ENCODE data around the gene KLRC3.

DNA sequence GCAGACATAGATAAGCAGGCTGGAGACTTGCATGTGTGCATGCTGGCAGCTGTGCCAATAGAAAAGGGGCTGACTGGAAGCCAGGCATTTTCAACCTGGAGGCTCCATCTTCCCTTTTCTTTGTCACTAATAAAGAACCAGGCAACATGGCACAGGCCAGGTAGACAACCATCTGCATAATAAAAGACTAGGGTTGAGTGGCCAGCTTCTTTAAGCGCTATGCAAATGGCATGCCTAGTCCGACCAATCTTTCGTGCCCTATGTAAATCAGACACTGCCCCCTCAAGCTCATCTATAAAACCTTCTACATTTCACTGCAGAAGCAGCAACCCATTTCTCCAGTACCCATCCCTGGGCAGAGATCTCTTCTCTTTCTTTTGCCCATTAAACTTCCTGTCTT is 37.4 kb upstream of the KLRC3 start:
- TF ChIP-seq EZH2 (IDR thresholded peaks at IDR 0.05) (no peak), POLR2AphosphoS5 (IDR thresholded peaks at IDR 0.05; ENCODE audit: borderline replicate concordance, low read depth, low read length) (no peak)

Measured in SK-N-MC (cell line).